K562 (cell line): Measurements from ENCODE around the gene DCN. TPM values are rescaled to one million over a fixed set of nuclear protein-coding genes. Genes with fewer than 3 reads are reported as not detected.

Experiments used
- ATAC-seq: fragments of 200-7000 bp; cut with Tn5 transposase; 3 replicates; pipeline ENCODE4 v1.9.1; 2020; ENCODE audit warnings: moderate library complexity
- BruUV-seq: library from RNA; stranded (reverse); fragments of 400-500 nt; replicated peaks from 2 replicates; lab custom pipeline; 2021; lab: Mats Ljungman, UMichigan
- CTCF ChIA-PET: fragments of 300-600 bp; formaldehyde crosslinking; extraction: SDS; loops from one replicate; lab custom pipeline; 2021; ENCODE audit warnings: low intra/inter-chr PET ratio; lab: Yijun Ruan, JAX
- POLR2A ChIA-PET: fragments of 300-600, 350-650 bp; sonication (Branson Sonifier 250); formaldehyde crosslinking; extraction: SDS; loops from one replicate; lab custom pipeline; 2021; ENCODE audit warnings: antibody characterized with exemption, inconsistent platforms; lab: Yijun Ruan, JAX
- DNase-seq, 4 experiments: peaks; one replicate each; pipeline versions ENCODE4 v3.0.0 to v3.0.0-alpha.2; 2011 to 2018; ENCODE audit warnings: low spot score in 3 of 4, mixed read lengths in 3 of 4; ENCODE audit errors: extremely low read depth in 1 of 4
- FAIRE-seq: peaks from 2 replicates; lab custom pipeline; 2011; peaks lifted over from hg19 to GRCh38; lab: Jason Lieb, UNC
- H2AFZ ChIP-seq: 2 replicates; pipeline ENCODE4 v1.6.0; 2011; ENCODE audit warnings: low read depth, low read length, control low read depth, inconsistent platforms
- H3K27ac ChIP-seq: fragments of 200-600 bp; 3 replicates; pipeline ENCODE4 v1.8.0; 2011; ENCODE audit warnings: low read depth, mild to moderate bottlenecking, control low read depth, inconsistent platforms, low read length, moderate library complexity, mixed read lengths; ENCODE audit errors: extremely low read depth
- H3K27me3 ChIP-seq, 2 experiments: fragments of 300-600 bp in 1 of 2; 2 replicates in 1 of 2; 3 replicates in 1 of 2; pipeline versions ENCODE4 v1.6.0 to v1.8.0; 2011; ENCODE audit warnings: inconsistent platforms in 2 of 2, low read length in 2 of 2, mild to moderate bottlenecking in 1 of 2, mixed read lengths in 1 of 2, moderate library complexity in 1 of 2; ENCODE audit not compliant: control insufficient read depth in 2 of 2, insufficient read depth in 2 of 2
- H3K36me3 ChIP-seq: fragments of 300-600 bp; 3 replicates; pipeline ENCODE4 v1.8.0; 2011; ENCODE audit warnings: mild to moderate bottlenecking, low read length, inconsistent platforms; ENCODE audit not compliant: control insufficient read depth, insufficient read depth
- H3K4me1 ChIP-seq, 2 experiments: fragments of 200-600 bp in 1 of 2; replicated peaks in 1 of 2; 2 replicates in 1 of 2; 3 replicates in 1 of 2; pipeline versions ENCODE4 v1.5.1 to v1.8.0; 2011; ENCODE audit warnings: inconsistent platforms in 2 of 2, low read length in 2 of 2, mild to moderate bottlenecking in 1 of 2, mixed read lengths in 1 of 2, moderate library complexity in 1 of 2; ENCODE audit not compliant: control insufficient read depth in 2 of 2, insufficient read depth in 2 of 2
- H3K4me2 ChIP-seq: 2 replicates; pipeline ENCODE4 v1.6.1; 2011; ENCODE audit warnings: low read length, control low read depth, inconsistent platforms, mixed read lengths; ENCODE audit not compliant: insufficient read depth
- H3K4me3 ChIP-seq: fragments of 200-600 bp; sonication (generic), shearing (Covaris generic); 2 replicates; pipeline ENCODE4 v1.5.1; 2016; ENCODE audit warnings: control low read depth, inconsistent platforms
- H3K79me2 ChIP-seq: fragments of 200-600 bp; 3 replicates; pipeline ENCODE4 v1.8.0; 2011; ENCODE audit warnings: low read length, inconsistent platforms; ENCODE audit not compliant: control insufficient read depth, insufficient read depth
- H3K9ac ChIP-seq, 2 experiments: 2 replicates each; pipeline versions ENCODE4 v1.6.0 to v1.6.1; 2011; ENCODE audit warnings: low read depth in 2 of 2, low read length in 2 of 2, control low read depth in 1 of 2, inconsistent platforms in 1 of 2, mild to moderate bottlenecking in 1 of 2, mixed read lengths in 1 of 2; ENCODE audit not compliant: insufficient read depth in 1 of 2
- H3K9me1 ChIP-seq: one replicate; pipeline ENCODE4 v1.6.0; 2011; ENCODE audit warnings: inconsistent platforms, mild to moderate bottlenecking, low read length, moderate library complexity; ENCODE audit not compliant: control insufficient read depth, insufficient read depth
- H3K9me3 ChIP-seq: replicated peaks from 2 replicates; pipeline ENCODE4 v1.5.1; 2011; ENCODE audit warnings: low read depth, low read length, inconsistent platforms; ENCODE audit not compliant: control insufficient read depth, insufficient read depth
- H4K20me1 ChIP-seq: replicated peaks from 2 replicates; pipeline ENCODE4 v1.6.1; 2011; ENCODE audit warnings: low read length, inconsistent platforms, mixed read lengths; ENCODE audit not compliant: control insufficient read depth, insufficient read depth
- ARNT ChIP-seq, 2 experiments: fragments of 450-650 bp; IDR thresholded peaks; 2 replicates each; pipeline ENCODE4 v1.6.1; 2016; ENCODE audit warnings: mild to moderate bottlenecking in 1 of 2
- BRF1 ChIP-seq: IDR thresholded peaks from 3 replicates; pipeline ENCODE4 v1.6.1; 2011; ENCODE audit warnings: borderline replicate concordance, mild to moderate bottlenecking; ENCODE audit not compliant: insufficient read length; ENCODE audit errors: extremely low read depth
- HEY1 ChIP-seq: fragments of 250-450 bp; sonication (Bioruptor Pico); IDR thresholded peaks from 2 replicates; pipeline ENCODE4 v1.5.0; 2020; ENCODE audit warnings: mild to moderate bottlenecking, moderate library complexity, borderline replicate concordance
- ILF3 ChIP-seq: fragments of 450-650 bp; IDR thresholded peaks from 2 replicates; pipeline ENCODE4 v1.6.1; 2018; ENCODE audit warnings: antibody characterized with exemption, mild to moderate bottlenecking, moderate library complexity, borderline replicate concordance
- ILK ChIP-seq: fragments of 450-650 bp; IDR thresholded peaks from 2 replicates; pipeline ENCODE4 v1.6.1; 2016; ENCODE audit warnings: missing genetic modification characterization, low read depth, mild to moderate bottlenecking, missing compliant biosample characterization, moderate library complexity, borderline replicate concordance
- MAZ ChIP-seq, 2 experiments: fragments of 450-650 bp in 1 of 2; sonication (generic) in 1 of 2; formaldehyde crosslinking; IDR thresholded peaks in 1 of 2; conservative IDR thresholded peaks in 1 of 2; 2 replicates each; pipeline versions ENCODE4 v1.4.0 to v1.5.0; 2020; ENCODE audit warnings: mild to moderate bottlenecking in 1 of 2, missing genetic modification reagents in 1 of 2
- NFIX ChIP-seq: fragments of 250-450 bp; sonication (Bioruptor Pico); IDR thresholded peaks from 2 replicates; pipeline ENCODE4 v1.4.0; 2020; ENCODE audit warnings: low read depth, mild to moderate bottlenecking, moderate library complexity
- POLR2AphosphoS5 ChIP-seq: IDR thresholded peaks from 2 replicates; pipeline ENCODE4 v1.6.1; 2011; ENCODE audit warnings: mild to moderate bottlenecking, low read depth, low read length, moderate library complexity; ENCODE audit not compliant: control insufficient read depth, insufficient read depth
- STAT5B ChIP-seq: fragments of 250-450 bp; sonication (Bioruptor Pico); IDR thresholded peaks from 2 replicates; pipeline ENCODE4 v1.8.0; 2021; ENCODE audit warnings: mild to moderate bottlenecking, inconsistent platforms
- TAL1 ChIP-seq: fragments of 450-650 bp; IDR thresholded peaks from 2 replicates; pipeline ENCODE4 v1.6.1; 2016; ENCODE audit warnings: mild to moderate bottlenecking
- U2AF2 ChIP-seq: fragments of 200-400 bp; formaldehyde crosslinking; optimal IDR thresholded peaks from 2 replicates; pipeline ENCODE3; 2017; ENCODE audit warnings: low read depth, mild to moderate bottlenecking, low read length
- ZNF212 ChIP-seq: fragments of 450-650 bp; formaldehyde crosslinking; IDR thresholded peaks from 2 replicates; pipeline ENCODE4 v1.4.0; 2020; ENCODE audit warnings: mild to moderate bottlenecking
- WGBS: fragments of 100-300 bp; shearing (Covaris generic); methylation state at CpG from one replicate; pipeline ENCODE4 v1.1.6; 2016; ENCODE audit warnings: low coverage, mixed read lengths; ENCODE audit not compliant: insufficient coverage; ENCODE audit errors: missing lambda C conversion rate; 5-methylcytosine and 5-hydroxymethylcytosine counted together
- in situ Hi-C: fragments of 300-500 bp; cut with MboI; formaldehyde crosslinking; loops from 4 replicates; pipeline ENCODE4 v1.15.0; 2018; ENCODE audit warnings: inconsistent platforms, mixed read lengths
- intact Hi-C: fragments of 100-400 bp; cut with micrococcal nuclease; formaldehyde crosslinking; loops from 2 replicates; pipeline ENCODE4 v1.14.2; 2022
- polyA plus RNA-seq, 8 experiments: library from polyadenylated mRNA; depleted of rRNA in 4 of 8; stranded (reverse) in 5 of 8; unstranded in 3 of 8; fragments of >200 nt; fragmentation: Nextera tagmentation in 2 of 8; fragmentation: Illumina TruSeq in 1 of 8; extraction: Ambion mirVana in 2 of 8; extraction: Trizol in 1 of 8; gene quantifications; 2 replicates each; pipeline versions ENCODE4 v1.2.1 to v1.2.3, GENCODE V29; 2011 to 2014; ENCODE audit warnings: inconsistent platforms in 1 of 8, missing spikeins in 1 of 8
- total RNA-seq, 7 experiments: library from RNA; depleted of rRNA in 6 of 7; stranded (reverse); fragments of >200 nt in 6 of 7; fragmentation: Illumina TruSeq in 2 of 7; extraction: Trizol in 2 of 7; gene quantifications; 2 replicates each; pipeline versions ENCODE4 v1.2.1 to v1.2.3, GENCODE V29; 2011 to 2021; ENCODE audit warnings: low replicate concordance in 1 of 7
- TF ChIP-seq, protein P1 (sequence below): sonication (generic); formaldehyde crosslinking; IDR thresholded peaks from 2 replicates; pipeline ENCODE4 v1.8.1; 2023; ENCODE audit warnings: mild to moderate bottlenecking, missing genetic modification reagents
- TF ChIP-seq, protein P2 (sequence below): fragments of 450-650 bp; IDR thresholded peaks from 2 replicates; pipeline ENCODE4 v1.6.1; 2016; ENCODE audit warnings: borderline replicate concordance
- TF ChIP-seq, protein P3 (sequence below): fragments of 250-450 bp; sonication (Bioruptor Pico); IDR thresholded peaks from 2 replicates; pipeline ENCODE4 v1.6.1; 2021; ENCODE audit warnings: mild to moderate bottlenecking
- TF ChIP-seq, protein P4 (sequence below): fragments of 250-450 bp; sonication (Bioruptor Pico); IDR thresholded peaks from 2 replicates; pipeline ENCODE4 v1.8.0; 2021; ENCODE audit warnings: borderline replicate concordance, mild to moderate bottlenecking, moderate library complexity; ENCODE audit not compliant: poor library complexity, severe bottlenecking

DCN gene
- total and polyA plus RNA-seq, 9 of the 15 experiments (the other 6 are each of a cell fraction or from before 2014, with no cell fraction given) = 0.08 to 2.4 (median 0.31) TPM; not detected in 1

DNA sequence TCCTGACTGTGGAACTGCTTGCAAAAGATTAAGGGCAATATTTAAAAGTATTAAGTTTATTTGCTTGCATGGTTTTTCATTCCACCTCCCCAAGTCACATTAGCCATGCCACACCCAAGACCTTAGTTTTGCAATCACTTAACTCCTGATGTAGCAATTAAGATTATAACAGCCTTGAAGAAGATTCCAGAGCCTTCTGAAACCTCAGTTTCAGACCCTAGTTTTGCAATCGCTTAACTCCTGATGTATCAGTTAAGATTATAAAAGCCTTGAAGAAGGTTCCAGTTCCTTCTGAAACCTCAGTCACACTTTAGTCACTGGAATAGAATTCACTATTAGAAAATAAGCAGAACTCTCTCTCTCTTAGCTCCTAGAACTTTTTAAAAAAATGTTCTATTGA lies 42.7 kb upstream of the DCN start:
- no TSS peak for BruUV-seq
- H3K27ac ChIP-seq = no peak overlapping the region
- ATAC-seq (no peak), DNase-seq (no peak), FAIRE-seq (no peak)
- ChIA-PET CTCF (no interaction called here), POLR2A (no interaction called here)
- no peak overlapping the region for H2AFZ ChIP-seq
- no peaks in the 10 kb centered on the region for H4K20me1 ChIP-seq
- 0% methylated on average over 1 of the region's 1 CpG for WGBS
- TF ChIP-seq ZNF212 (CRISPR knock-in tag) = no peak
- TF ChIP-seq, protein P1, sequence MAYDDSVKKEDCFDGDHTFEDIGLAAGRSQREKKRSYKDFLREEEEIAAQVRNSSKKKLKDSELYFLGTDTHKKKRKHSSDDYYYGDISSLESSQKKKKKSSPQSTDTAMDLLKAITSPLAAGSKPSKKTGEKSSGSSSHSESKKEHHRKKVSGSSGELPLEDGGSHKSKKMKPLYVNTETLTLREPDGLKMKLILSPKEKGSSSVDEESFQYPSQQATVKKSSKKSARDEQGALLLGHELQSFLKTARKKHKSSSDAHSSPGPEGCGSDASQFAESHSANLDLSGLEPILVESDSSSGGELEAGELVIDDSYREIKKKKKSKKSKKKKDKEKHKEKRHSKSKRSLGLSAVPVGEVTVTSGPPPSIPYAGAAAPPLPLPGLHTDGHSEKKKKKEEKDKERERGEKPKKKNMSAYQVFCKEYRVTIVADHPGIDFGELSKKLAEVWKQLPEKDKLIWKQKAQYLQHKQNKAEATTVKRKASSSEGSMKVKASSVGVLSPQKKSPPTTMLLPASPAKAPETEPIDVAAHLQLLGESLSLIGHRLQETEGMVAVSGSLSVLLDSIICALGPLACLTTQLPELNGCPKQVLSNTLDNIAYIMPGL (CRISPR knock-in tag) = no peak
- no peak for TF ChIP-seq MAZ (CRISPR knock-in tag; conservative IDR thresholded peaks at IDR 0.05 in 1 of 2, IDR thresholded peaks at IDR 0.05 in 1 of 2)
- TF ChIP-seq, protein P2, sequence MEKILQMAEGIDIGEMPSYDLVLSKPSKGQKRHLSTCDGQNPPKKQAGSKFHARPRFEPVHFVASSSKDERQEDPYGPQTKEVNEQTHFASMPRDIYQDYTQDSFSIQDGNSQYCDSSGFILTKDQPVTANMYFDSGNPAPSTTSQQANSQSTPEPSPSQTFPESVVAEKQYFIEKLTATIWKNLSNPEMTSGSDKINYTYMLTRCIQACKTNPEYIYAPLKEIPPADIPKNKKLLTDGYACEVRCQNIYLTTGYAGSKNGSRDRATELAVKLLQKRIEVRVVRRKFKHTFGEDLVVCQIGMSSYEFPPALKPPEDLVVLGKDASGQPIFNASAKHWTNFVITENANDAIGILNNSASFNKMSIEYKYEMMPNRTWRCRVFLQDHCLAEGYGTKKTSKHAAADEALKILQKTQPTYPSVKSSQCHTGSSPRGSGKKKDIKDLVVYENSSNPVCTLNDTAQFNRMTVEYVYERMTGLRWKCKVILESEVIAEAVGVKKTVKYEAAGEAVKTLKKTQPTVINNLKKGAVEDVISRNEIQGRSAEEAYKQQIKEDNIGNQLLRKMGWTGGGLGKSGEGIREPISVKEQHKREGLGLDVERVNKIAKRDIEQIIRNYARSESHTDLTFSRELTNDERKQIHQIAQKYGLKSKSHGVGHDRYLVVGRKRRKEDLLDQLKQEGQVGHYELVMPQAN = no peak
- no peak for TF ChIP-seq NFIX
- TF ChIP-seq ILF3 = no peak
- TF ChIP-seq, protein P3, sequence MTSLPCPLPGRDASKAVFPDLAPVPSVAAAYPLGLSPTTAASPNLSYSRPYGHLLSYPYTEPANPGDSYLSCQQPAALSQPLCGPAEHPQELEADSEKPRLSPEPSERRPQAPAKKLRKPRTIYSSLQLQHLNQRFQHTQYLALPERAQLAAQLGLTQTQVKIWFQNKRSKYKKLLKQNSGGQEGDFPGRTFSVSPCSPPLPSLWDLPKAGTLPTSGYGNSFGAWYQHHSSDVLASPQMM (CRISPR knock-in tag) = no peak
- TF ChIP-seq, protein P4, sequence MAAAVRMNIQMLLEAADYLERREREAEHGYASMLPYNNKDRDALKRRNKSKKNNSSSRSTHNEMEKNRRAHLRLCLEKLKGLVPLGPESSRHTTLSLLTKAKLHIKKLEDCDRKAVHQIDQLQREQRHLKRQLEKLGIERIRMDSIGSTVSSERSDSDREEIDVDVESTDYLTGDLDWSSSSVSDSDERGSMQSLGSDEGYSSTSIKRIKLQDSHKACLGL (CRISPR knock-in tag) = no peak
- no peak for TF ChIP-seq HEY1 (CRISPR knock-in tag)
- TF ChIP-seq U2AF2 = no peak
- no peak for TF ChIP-seq STAT5B (CRISPR knock-in tag)
- TF ChIP-seq ARNT (IDR thresholded peaks at IDR 0.05) = no peak
- TF ChIP-seq ILK (tag) = no peak
- no peak for TF ChIP-seq BRF1
- TF ChIP-seq POLR2AphosphoS5 = no peak
- TF ChIP-seq TAL1 = no peak
- in situ Hi-C loops (no loop called here), intact Hi-C loops (no loop called here)
- no peaks in the 10 kb centered on the region for H3K9me3 ChIP-seq
- no peak overlapping the region for H3K4me2 ChIP-seq
- no peak overlapping the region for H3K9ac ChIP-seq
- H3K9me1 ChIP-seq = no peaks in the 10 kb centered on the region
- no peak overlapping the region for H3K4me3 ChIP-seq
- no peaks in the 10 kb centered on the region for H3K27me3 ChIP-seq
- no peaks in the 10 kb centered on the region for H3K36me3 ChIP-seq
- H3K79me2 ChIP-seq = no peaks in the 10 kb centered on the region
- no peaks in the 10 kb centered on the region for H3K4me1 ChIP-seq
